Measurements from ENCODE around the gene GFRA4. TPM values are rescaled to one million over a fixed set of nuclear protein-coding genes. Genes with fewer than 3 reads are reported as not detected.

GFRA4 gene
- total RNA-seq, 2 donors from 2014 or later = not detected

GRCh38 chr20:3696745-3697587 is 33.8 kb upstream of the GFRA4 start:
- ATAC-seq = no peak
- intact Hi-C loops (cut with DNase I, micrococcal nuclease) = no loop called here
- no peak for DNase-seq

GRCh38 chr20:3696200-3696599 is 33.0 kb upstream of the GFRA4 start:
- DNase-seq (no peak), ATAC-seq (no peak)
- intact Hi-C loops (cut with DNase I, micrococcal nuclease) = no loop called here

- ATAC-seq (no peak), DNase-seq (no peak)
- intact Hi-C loops (cut with DNase I, micrococcal nuclease) = no loop called here
Measured at GRCh38 chr20:3694864-3695263, 31.7 kb upstream of the GFRA4 start.

- DNase-seq = no peak
- intact Hi-C loops (cut with DNase I, micrococcal nuclease) = no loop called here
- no peak for ATAC-seq
Measured at GRCh38 chr20:3693376-3693775, 30.2 kb upstream of the GFRA4 start.

- ATAC-seq = no peak
- intact Hi-C loops (cut with DNase I, micrococcal nuclease) = no loop called here
- DNase-seq = no peak
Measured at GRCh38 chr20:3692706-3693294, 29.6 kb upstream of the GFRA4 start.

- DNase-seq (no peak), ATAC-seq (no peak)
- intact Hi-C loops (cut with DNase I, micrococcal nuclease) = no loop called here
Measured at GRCh38 chr20:3691897-3692296, 28.7 kb upstream of the GFRA4 start.

GRCh38 chr20:3691306-3691705 is 28.1 kb upstream of the GFRA4 start:
- no peak for DNase-seq
- ATAC-seq = no peak
- intact Hi-C loops (cut with DNase I, micrococcal nuclease) = no loop called here

GRCh38 chr20:3690413-3690812 is 27.2 kb upstream of the GFRA4 start:
- no peak for ATAC-seq
- intact Hi-C loops (cut with DNase I, micrococcal nuclease) = no loop called here
- no peak for DNase-seq

- ATAC-seq (no peak), DNase-seq (no peak)
- intact Hi-C loops (cut with DNase I, micrococcal nuclease) = no loop called here
Measured at GRCh38 chr20:3689978-3690377, 26.8 kb upstream of the GFRA4 start.

GRCh38 chr20:3687655-3688054 is 24.5 kb upstream of the GFRA4 start:
- no peak for DNase-seq
- intact Hi-C loops (cut with DNase I, micrococcal nuclease) = no loop called here
- ATAC-seq = peak; percentile 60

- peak; percentile 90 for ATAC-seq
- peak; percentile 66 to 80 for DNase-seq
- intact Hi-C loops (cut with DNase I, micrococcal nuclease) = no loop called here
Measured at GRCh38 chr20:3686867-3687321, 23.7 kb upstream of the GFRA4 start.

GRCh38 chr20:3686421-3686820 is 23.2 kb upstream of the GFRA4 start:
- intact Hi-C loops (cut with DNase I, micrococcal nuclease) = no loop called here
- ATAC-seq (no peak), DNase-seq (no peak)

- no peak for ATAC-seq
- intact Hi-C loops (cut with DNase I, micrococcal nuclease) = no loop called here
- no peak for DNase-seq
Measured at GRCh38 chr20:3685341-3685740, 22.1 kb upstream of the GFRA4 start.

- DNase-seq (peak in 1 of 2 donors; percentile 29), ATAC-seq (peak; percentile 29)
- intact Hi-C loops (cut with DNase I, micrococcal nuclease) = no loop called here
Measured at GRCh38 chr20:3681931-3682781, 19.0 kb upstream of the GFRA4 start, which contains the start of gene ADAM33. ADAM33 (minus strand) TSS chr20:3682010; CDS start chr20:3682004, 6 bp downstream.

GRCh38 chr20:3681352-3681930 is 18.2 kb upstream of the GFRA4 start:
- ATAC-seq (no peak), DNase-seq (no peak)
- intact Hi-C loops (cut with DNase I, micrococcal nuclease) = no loop called here

- ATAC-seq (no peak), DNase-seq (no peak)
- intact Hi-C loops (cut with DNase I, micrococcal nuclease) = no loop called here
Measured at GRCh38 chr20:3680701-3681351, 17.6 kb upstream of the GFRA4 start.

- ATAC-seq = no peak
- peak in 1 of 2 donors; percentile 53 for DNase-seq
- intact Hi-C loops (cut with DNase I, micrococcal nuclease) = no loop called here
Measured at GRCh38 chr20:3679749-3680700, 16.8 kb upstream of the GFRA4 start.
